Measurements from ENCODE around the gene OR13J1. TPM values are rescaled to one million over a fixed set of nuclear protein-coding genes. Genes with fewer than 3 reads are reported as not detected.

Gene OR13J1
- total and polyA plus RNA-seq, 4 donors, result not detected

- Histone ChIP-seq H3K27ac (ENCODE audit: low read depth in 1 of 2, low read length in 2 of 2) (peak overlapping the region; percentile 55 to 59), H3K36me3 (ENCODE audit: control insufficient read depth in 4 of 4, insufficient read depth in 3 of 4, low read depth in 1 of 4, low read length in 3 of 4) (no peaks in the 10 kb centered on the region), H3K27me3 (ENCODE audit: control insufficient read depth in 4 of 4, insufficient read depth in 4 of 4, low read length in 3 of 4) (no peaks in the 10 kb centered on the region), H3K4me1 (ENCODE audit: control insufficient read depth in 4 of 4, insufficient read depth in 4 of 4, low read length in 3 of 4) (peaks cover 14 to 30% (median 22%) of the 10 kb centered on the region in 4 donors), H3K9me3 (ENCODE audit: control insufficient read depth in 4 of 4, low read length in 3 of 4) (no peaks in the 10 kb centered on the region), H3K9ac (ENCODE audit: low read depth in 1 of 2, low read length in 2 of 2) (no peak overlapping the region), H3K4me3 (ENCODE audit: low read depth in 1 of 3, low read length in 3 of 3) (no peak overlapping the region)
- peak; percentile 93 to 96 for TF ChIP-seq HNF4A (conservative IDR thresholded peaks at IDR 0.05)
- TF ChIP-seq REST (IDR thresholded peaks at IDR 0.05), result peak; percentile 49
- TF ChIP-seq RAD21 (IDR thresholded peaks at IDR 0.05), result peak in 1 of 2 donors; percentile 33
- peak in 1 of 2 donors; percentile 50 for TF ChIP-seq JUND (IDR thresholded peaks at IDR 0.05)
- peak; percentile 91 to 95 for TF ChIP-seq RXRA (IDR thresholded peaks at IDR 0.05)
- peak; percentile 90 for TF ChIP-seq NR2F2 (IDR thresholded peaks at IDR 0.05)
- TF ChIP-seq EGR1 (IDR thresholded peaks at IDR 0.05; ENCODE audit: low read depth in 2 of 2), result peak in 1 of 2 donors; percentile 75
- no peak for TF ChIP-seq CTCF (IDR thresholded peaks at IDR 0.05; ENCODE audit: low read depth, low read length, missing input control)
- TF ChIP-seq GABPA (IDR thresholded peaks at IDR 0.05 in 1 of 2, conservative IDR thresholded peaks at IDR 0.05 in 1 of 2), result peak in 1 of 2 donors; percentile 67
- peak; percentile 96 for TF ChIP-seq SP1 (IDR thresholded peaks at IDR 0.05)
- TF ChIP-seq MAX (IDR thresholded peaks at IDR 0.05), result peak; percentile 83
- peak; percentile 78 for TF ChIP-seq HNF4G (IDR thresholded peaks at IDR 0.05)
- no peak for TF ChIP-seq FOXA2 (IDR thresholded peaks at IDR 0.05)
- peak; percentile 55 for TF ChIP-seq ATF3 (IDR thresholded peaks at IDR 0.05)
- TF ChIP-seq TAF1 (conservative IDR thresholded peaks at IDR 0.05), result no peak
- TF ChIP-seq FOXA1 (IDR thresholded peaks at IDR 0.05), result no peak
- TF ChIP-seq ZBTB33 (IDR thresholded peaks at IDR 0.05), result no peak
- peak; percentile 54 for TF ChIP-seq YY1 (IDR thresholded peaks at IDR 0.05)
- DNase-seq (ENCODE audit: low spot score), result no peak
- WGBS, result 20% methylated on average over 2 of the region's 2 CpGs
These were observed 34.4 kb downstream of the OR13J1 start for GRCh38 chr9:35835766-35836165.
